ENCODE data around the gene CNBP. TPM values are rescaled to one million over a fixed set of nuclear protein-coding genes. Genes with fewer than 3 reads are reported as not detected.

CNBP gene
- total RNA-seq, 4 donors from 2014 or later = 329 to 533 (median 488) TPM

- Histone ChIP-seq H3K4me3 (no peak overlapping the region), H3K4me1 (peaks cover 0 to 22% (median 11%) of the 10 kb centered on the region in 4 donors), H3K36me3 (peaks cover 0 to 47% (median 6%) of the 10 kb centered on the region in 3 donors), H3K27me3 (no peaks in the 10 kb centered on the region), H3K9me3 (no peaks in the 10 kb centered on the region), H3K27ac (no peak overlapping the region)
- 86 to 91% methylated on average over 7 of the region's 7 CpGs for WGBS, 2 donors
- TF ChIP-seq CTCF (IDR thresholded peaks at IDR 0.05) = no peak
- no peak for TF ChIP-seq EP300 (IDR thresholded peaks at IDR 0.05)
- no peak for TF ChIP-seq POLR2A (IDR thresholded peaks at IDR 0.05)
- DNase-seq (ENCODE audit: low spot score in 2 of 2) = no peak
Observed at GRCh38 chr3:129164500-129164899, 19.2 kb downstream of the CNBP start.

- 68 to 70% methylated on average over 5 of the region's 5 CpGs for WGBS, 2 donors
- peak overlapping the region in 1 of 4 donors; percentile 97 for H3K27ac ChIP-seq
- DNase-seq (ENCODE audit: low spot score in 2 of 2) = no peak
- no peaks in the 10 kb centered on the region for H3K27me3 ChIP-seq
- TF ChIP-seq POLR2A (IDR thresholded peaks at IDR 0.05) (no peak), EP300 (IDR thresholded peaks at IDR 0.05) (no peak), CTCF (IDR thresholded peaks at IDR 0.05) (no peak)
- H3K9me3 ChIP-seq = no peaks in the 10 kb centered on the region
- H3K4me1 ChIP-seq = peaks cover 0 to 30% (median 14%) of the 10 kb centered on the region in 4 donors
- no peak overlapping the region for H3K4me3 ChIP-seq
- peaks cover 0 to 37% (median 6%) of the 10 kb centered on the region in 3 donors for H3K36me3 ChIP-seq
Observed at GRCh38 chr3:129162729-129163579, 20.7 kb downstream of the CNBP start.

GRCh38 chr3:129161860-129162271, 21.8 kb downstream of the CNBP start:
- Histone ChIP-seq H3K36me3 (peaks cover 0 to 37% (median 6%) of the 10 kb centered on the region in 3 donors), H3K9me3 (no peaks in the 10 kb centered on the region), H3K27me3 (no peaks in the 10 kb centered on the region), H3K4me3 (peak overlapping the region; percentile 58 to 87 (median 69)), H3K4me1 (peaks cover 0 to 30% (median 14%) of the 10 kb centered on the region in 4 donors), H3K27ac (peak overlapping the region; percentile 76 to 97 (median 90))
- TF ChIP-seq CTCF (IDR thresholded peaks at IDR 0.05) = no peak
- TF ChIP-seq EP300 (IDR thresholded peaks at IDR 0.05) = no peak
- no peak for TF ChIP-seq POLR2A (IDR thresholded peaks at IDR 0.05)
- WGBS, 2 donors = 3% methylated on average over 12 of the region's 12 CpGs
- DNase-seq (ENCODE audit: low spot score in 2 of 2) = no peak

GRCh38 chr3:129160891-129161859, 22.5 kb downstream of the CNBP start, which contains the start of gene ISY1:
Gene ISY1 (minus strand): TSS chr3:129161063. CDS start chr3:129160975, 88 bp downstream.
- peak; percentile 63 to 88 for DNase-seq (ENCODE audit: low spot score in 2 of 2)
- 1% methylated on average over 47 to 66 of the region's 67 CpGs for WGBS, 2 donors
- Histone ChIP-seq H3K36me3 (peaks cover 0 to 38% (median 2%) of the 10 kb centered on the region in 3 donors), H3K27ac (peak within 1 kb of the TSS; percentile 76 to 97 (median 90)), H3K4me3 (peak within 1 kb of the TSS; percentile 58 to 87 (median 69)), H3K4me1 (peaks cover 0 to 30% (median 14%) of the 10 kb centered on the region in 4 donors), H3K9me3 (no peaks in the 10 kb centered on the region), H3K27me3 (no peaks in the 10 kb centered on the region)
- TF ChIP-seq POLR2A (IDR thresholded peaks at IDR 0.05) (peak; percentile 25 to 73), EP300 (IDR thresholded peaks at IDR 0.05) (peak; percentile 49 to 96), CTCF (IDR thresholded peaks at IDR 0.05) (peak; percentile 57 to 72 (median 62))

All from tibial nerve (tissue), 4 donors.